Testis (tissue), 3 donors: ENCODE results near the gene SUMO2. TPM values are rescaled to one million over a fixed set of nuclear protein-coding genes. Genes with fewer than 3 reads are reported as not detected.

Experiments
- DNase-seq: peaks from one replicate; pipeline ENCODE4 v3.0.0-alpha.2; 2019
- H3K27ac ChIP-seq, 2 donors: fragments of 200-600 bp; sonication (generic); one replicate each; pipeline ENCODE4 v1.5.1; 2019
- H3K27me3 ChIP-seq: fragments of 200-600 bp; sonication (generic); one replicate; pipeline ENCODE4 v1.5.1; 2019
- H3K36me3 ChIP-seq: fragments of 200-600 bp; sonication (generic); one replicate; pipeline ENCODE4 v1.5.1; 2017; ENCODE audit warnings: low read depth; ENCODE audit errors: missing control alignments
- H3K4me1 ChIP-seq: fragments of 200-600 bp; sonication (generic); one replicate; pipeline ENCODE4 v1.5.1; 2019
- H3K4me3 ChIP-seq, 2 donors: fragments of 200-600 bp; sonication (generic); one replicate each; pipeline ENCODE4 v1.5.1; 2017 to 2019
- H3K9me3 ChIP-seq: fragments of 200-600 bp; sonication (generic); one replicate; pipeline ENCODE4 v1.5.1; 2017
- POLR2A ChIP-seq: fragments of 450-650 bp; IDR thresholded peaks from one replicate; pipeline ENCODE4 v1.6.1; 2017; ENCODE audit warnings: antibody characterized with exemption, mild to moderate bottlenecking, moderate library complexity
- WGBS, 2 donors: methylation state at CpG; one replicate each; pipeline ENCODE4 v1.1.5; 2018; 5-methylcytosine and 5-hydroxymethylcytosine counted together
- intact Hi-C: fragments of 100-400 bp; cut with DNase I; formaldehyde crosslinking; loops from one replicate; pipeline ENCODE4 v1.15.1; 2023; ENCODE audit warnings: low total_unique reads
- polyA plus RNA-seq: library from polyadenylated mRNA; stranded (reverse); fragments of 350-450 nt; fragmentation: Illumina TruSeq; extraction: RNeasy Lipid Tissue Mini Kit (QIAGEN cat#74804); gene quantifications from one replicate; pipeline ENCODE4 v1.2.3, GENCODE V29; 2014; ENCODE audit warnings: low read depth, low replicate concordance; ENCODE audit not compliant: insufficient read depth
- total RNA-seq, 2 donors: library from RNA; depleted of rRNA; stranded (reverse); fragments of >200 nt; gene quantifications; one replicate each; pipeline ENCODE4 v1.2.3, GENCODE V29; 2016
- TF ChIP-seq, protein P1 (sequence below), 3 experiments: fragments of 450-650 bp in 2 of 3; fragments of 200-600 bp in 1 of 3; sonication (generic) in 1 of 3; IDR thresholded peaks; one replicate each; pipeline ENCODE4 v1.5.1; 2016 to 2019; ENCODE audit warnings: antibody characterized with exemption in 3 of 3, mild to moderate bottlenecking in 2 of 3, moderate library complexity in 1 of 3

The SUMO2 gene
- total and polyA plus RNA-seq, 3 donors from 2014 or later, result 92.3 to 484 (median 102) TPM

DNA sequence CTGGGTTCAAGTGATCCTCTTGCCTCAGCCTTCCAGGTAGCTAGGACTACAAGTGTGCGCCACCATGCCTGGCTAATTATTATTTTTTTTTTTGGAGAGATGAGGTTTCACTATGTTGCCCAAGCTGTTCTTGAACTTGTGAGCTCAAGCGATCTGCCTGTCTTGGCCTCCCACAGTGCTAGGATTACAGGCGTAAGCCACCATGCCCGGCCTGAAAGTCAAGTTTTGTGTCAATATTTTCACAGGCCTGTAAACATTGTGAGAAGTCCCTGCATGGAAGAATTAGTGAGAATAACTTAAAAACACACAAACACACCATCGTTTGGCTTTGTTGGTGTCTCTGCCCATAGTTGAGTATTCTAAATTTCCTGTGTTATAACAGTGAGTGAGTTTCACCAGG lies 45.0 kb upstream of the SUMO2 start:
- WGBS, 2 donors, result 88 to 92% methylated on average over 5 of the region's 5 CpGs
- DNase-seq, result no peak
- TF ChIP-seq, protein P1, sequence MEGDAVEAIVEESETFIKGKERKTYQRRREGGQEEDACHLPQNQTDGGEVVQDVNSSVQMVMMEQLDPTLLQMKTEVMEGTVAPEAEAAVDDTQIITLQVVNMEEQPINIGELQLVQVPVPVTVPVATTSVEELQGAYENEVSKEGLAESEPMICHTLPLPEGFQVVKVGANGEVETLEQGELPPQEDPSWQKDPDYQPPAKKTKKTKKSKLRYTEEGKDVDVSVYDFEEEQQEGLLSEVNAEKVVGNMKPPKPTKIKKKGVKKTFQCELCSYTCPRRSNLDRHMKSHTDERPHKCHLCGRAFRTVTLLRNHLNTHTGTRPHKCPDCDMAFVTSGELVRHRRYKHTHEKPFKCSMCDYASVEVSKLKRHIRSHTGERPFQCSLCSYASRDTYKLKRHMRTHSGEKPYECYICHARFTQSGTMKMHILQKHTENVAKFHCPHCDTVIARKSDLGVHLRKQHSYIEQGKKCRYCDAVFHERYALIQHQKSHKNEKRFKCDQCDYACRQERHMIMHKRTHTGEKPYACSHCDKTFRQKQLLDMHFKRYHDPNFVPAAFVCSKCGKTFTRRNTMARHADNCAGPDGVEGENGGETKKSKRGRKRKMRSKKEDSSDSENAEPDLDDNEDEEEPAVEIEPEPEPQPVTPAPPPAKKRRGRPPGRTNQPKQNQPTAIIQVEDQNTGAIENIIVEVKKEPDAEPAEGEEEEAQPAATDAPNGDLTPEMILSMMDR (IDR thresholded peaks at IDR 0.05), result no peak
- intact Hi-C loops, result no loop called here
- Histone ChIP-seq H3K4me3 (no peak overlapping the region), H3K36me3 (no peaks in the 10 kb centered on the region), H3K4me1 (no peaks in the 10 kb centered on the region), H3K9me3 (no peaks in the 10 kb centered on the region), H3K27ac (no peak overlapping the region), H3K27me3 (no peaks in the 10 kb centered on the region)

DNA sequence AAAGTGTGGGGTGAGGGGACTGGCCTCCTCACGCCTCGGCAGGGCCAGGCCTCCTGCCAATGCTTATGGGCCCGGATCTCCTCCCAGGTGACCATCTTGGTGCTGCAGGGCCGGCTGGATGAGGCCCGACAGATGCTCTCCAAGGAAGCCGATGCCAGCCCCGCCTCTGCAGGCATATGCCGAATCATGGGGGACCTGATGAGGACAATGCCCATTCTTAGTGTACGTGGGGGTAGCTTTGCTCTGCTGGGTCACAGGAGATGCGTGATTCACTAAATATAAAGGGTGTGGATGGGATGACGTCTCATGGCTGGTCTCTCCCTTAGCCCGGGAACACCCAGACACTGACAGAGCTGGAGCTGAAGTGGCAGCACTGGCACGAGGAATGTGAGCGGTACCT lies 42.3 kb upstream of the SUMO2 start:
- Histone ChIP-seq H3K4me3 (no peak overlapping the region), H3K4me1 (no peaks in the 10 kb centered on the region), H3K27ac (no peak overlapping the region), H3K27me3 (no peaks in the 10 kb centered on the region), H3K36me3 (no peaks in the 10 kb centered on the region), H3K9me3 (no peaks in the 10 kb centered on the region)
- TF ChIP-seq, protein P1 (IDR thresholded peaks at IDR 0.05), result no peak
- TF ChIP-seq POLR2A, result no peak
- intact Hi-C loops, result no loop called here
- no peak for DNase-seq
- 75% methylated on average over 13 to 14 of the region's 14 CpGs for WGBS, 2 donors

DNA sequence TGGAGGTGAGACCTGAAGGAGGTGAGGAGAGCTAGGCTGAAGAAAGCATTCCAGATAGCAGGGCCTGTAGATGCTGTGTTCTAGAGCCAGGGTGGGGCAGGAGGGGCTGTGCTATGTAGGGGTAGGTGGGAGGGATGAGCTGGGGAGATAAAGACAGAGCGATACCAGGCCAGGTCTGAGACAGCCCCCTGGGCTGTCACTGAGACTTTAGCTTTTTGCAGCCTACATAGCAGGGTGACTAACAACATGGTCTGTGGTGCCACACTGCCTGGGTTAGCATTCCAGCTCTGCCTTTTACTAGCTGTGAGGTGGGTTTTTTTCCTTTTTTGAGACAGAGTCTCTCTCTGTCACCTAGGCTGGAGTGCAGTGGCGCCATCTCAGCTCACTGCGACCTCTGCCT lies 37.1 kb upstream of the SUMO2 start:
- no peak overlapping the region for H3K4me3 ChIP-seq
- no peaks in the 10 kb centered on the region for H3K36me3 ChIP-seq
- no peaks in the 10 kb centered on the region for H3K27me3 ChIP-seq
- no peaks in the 10 kb centered on the region for H3K4me1 ChIP-seq
- H3K27ac ChIP-seq, result no peak overlapping the region
- 87 to 96% methylated on average over 3 of the region's 3 CpGs for WGBS, 2 donors
- DNase-seq, result no peak
- no peaks in the 10 kb centered on the region for H3K9me3 ChIP-seq
- intact Hi-C loops, result no loop called here
- TF ChIP-seq, protein P1 (IDR thresholded peaks at IDR 0.05), result no peak
- TF ChIP-seq POLR2A, result no peak

DNA sequence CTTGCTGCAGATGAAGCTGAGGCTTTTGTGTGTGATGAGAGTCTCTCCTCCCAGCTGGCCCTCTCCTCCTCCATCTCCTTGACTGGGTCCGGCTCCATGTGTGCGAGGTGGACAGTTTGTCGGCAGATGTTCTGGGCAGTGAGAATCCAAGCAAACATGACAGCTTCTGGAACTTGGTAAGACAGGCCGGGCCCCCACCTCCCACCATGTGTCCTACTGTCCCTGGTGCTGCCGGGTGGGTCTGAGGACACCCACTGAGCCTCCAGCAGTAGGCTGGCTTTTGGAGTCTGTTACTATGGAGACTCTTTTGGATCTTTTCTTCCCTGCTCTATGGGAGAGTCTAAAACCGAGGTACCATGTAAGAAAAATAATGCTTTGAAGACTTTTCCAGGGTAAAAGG lies 35.4 kb upstream of the SUMO2 start:
- Histone ChIP-seq H3K9me3 (no peaks in the 10 kb centered on the region), H3K36me3 (no peaks in the 10 kb centered on the region), H3K27ac (no peak overlapping the region), H3K27me3 (no peaks in the 10 kb centered on the region), H3K4me3 (no peak overlapping the region), H3K4me1 (no peaks in the 10 kb centered on the region)
- DNase-seq, result no peak
- 94 to 96% methylated on average over 6 of the region's 6 CpGs for WGBS, 2 donors
- TF ChIP-seq, protein P1 (IDR thresholded peaks at IDR 0.05), result no peak
- no peak for TF ChIP-seq POLR2A
- intact Hi-C loops, result no loop called here

DNA sequence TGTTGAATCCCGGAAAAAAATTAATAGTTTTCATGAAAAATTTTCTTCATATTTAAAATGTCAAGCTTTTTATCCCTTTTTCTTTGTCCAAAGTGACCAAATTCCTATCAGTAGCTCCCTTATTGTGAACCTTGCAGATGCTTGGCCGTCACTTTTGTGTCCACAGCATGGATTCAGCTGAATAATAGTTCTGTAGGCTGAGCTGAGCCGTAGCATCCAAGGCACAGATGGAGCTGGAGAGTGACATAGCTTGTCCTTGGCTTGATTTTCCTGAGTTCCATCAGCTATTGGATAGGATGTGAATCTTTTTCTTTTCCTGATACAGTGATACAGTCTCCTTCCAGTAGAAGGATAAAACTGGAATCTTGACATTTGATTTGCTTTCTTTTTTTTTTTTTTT lies 26.3 kb upstream of the SUMO2 start:
- DNase-seq, result no peak
- Histone ChIP-seq H3K9me3 (no peaks in the 10 kb centered on the region), H3K27ac (no peak overlapping the region), H3K4me1 (peaks cover 7% of the 10 kb centered on the region), H3K36me3 (no peaks in the 10 kb centered on the region), H3K4me3 (no peak overlapping the region), H3K27me3 (no peaks in the 10 kb centered on the region)
- intact Hi-C loops, result loop anchor here (10.0 kb wide), 1 partner anchor 94 kb away; no protein-coding TSS in a partner anchor
- TF ChIP-seq, protein P1 (IDR thresholded peaks at IDR 0.05), result no peak
- WGBS, 2 donors, result 72 to 82% methylated on average over 3 of the region's 3 CpGs
